K562 (cell line): ENCODE results near the gene RAG2. TPM values are rescaled to one million over a fixed set of nuclear protein-coding genes. Genes with fewer than 3 reads are reported as not detected.

Experiments
- ATAC-seq: fragments of 200-7000 bp; cut with Tn5 transposase; 3 replicates; pipeline ENCODE4 v1.9.1; 2020; ENCODE audit warnings: moderate library complexity
- BruUV-seq: library from RNA; stranded (reverse); fragments of 400-500 nt; replicated peaks from 2 replicates; lab custom pipeline; 2021; lab: Mats Ljungman, UMichigan
- CTCF ChIA-PET: fragments of 300-600 bp; formaldehyde crosslinking; extraction: SDS; loops from one replicate; lab custom pipeline; 2021; ENCODE audit warnings: low intra/inter-chr PET ratio; lab: Yijun Ruan, JAX
- POLR2A ChIA-PET: fragments of 300-600, 350-650 bp; sonication (Branson Sonifier 250); formaldehyde crosslinking; extraction: SDS; loops from one replicate; lab custom pipeline; 2021; ENCODE audit warnings: antibody characterized with exemption, inconsistent platforms; lab: Yijun Ruan, JAX
- DNase-seq, 4 experiments: peaks; one replicate each; pipeline versions ENCODE4 v3.0.0 to v3.0.0-alpha.2; 2011 to 2018; ENCODE audit warnings: low spot score in 3 of 4, mixed read lengths in 3 of 4; ENCODE audit errors: extremely low read depth in 1 of 4
- FAIRE-seq: peaks from 2 replicates; lab custom pipeline; 2011; peaks lifted over from hg19 to GRCh38; lab: Jason Lieb, UNC
- H2AFZ ChIP-seq: 2 replicates; pipeline ENCODE4 v1.6.0; 2011; ENCODE audit warnings: low read depth, low read length, control low read depth, inconsistent platforms
- H3K27ac ChIP-seq: fragments of 200-600 bp; 3 replicates; pipeline ENCODE4 v1.8.0; 2011; ENCODE audit warnings: low read depth, mild to moderate bottlenecking, control low read depth, inconsistent platforms, low read length, moderate library complexity, mixed read lengths; ENCODE audit errors: extremely low read depth
- H3K27me3 ChIP-seq, 2 experiments: fragments of 300-600 bp in 1 of 2; 2 replicates in 1 of 2; 3 replicates in 1 of 2; pipeline versions ENCODE4 v1.6.0 to v1.8.0; 2011; ENCODE audit warnings: inconsistent platforms in 2 of 2, low read length in 2 of 2, mild to moderate bottlenecking in 1 of 2, mixed read lengths in 1 of 2, moderate library complexity in 1 of 2; ENCODE audit not compliant: control insufficient read depth in 2 of 2, insufficient read depth in 2 of 2
- H3K36me3 ChIP-seq: fragments of 300-600 bp; 3 replicates; pipeline ENCODE4 v1.8.0; 2011; ENCODE audit warnings: mild to moderate bottlenecking, low read length, inconsistent platforms; ENCODE audit not compliant: control insufficient read depth, insufficient read depth
- H3K4me1 ChIP-seq, 2 experiments: fragments of 200-600 bp in 1 of 2; replicated peaks in 1 of 2; 2 replicates in 1 of 2; 3 replicates in 1 of 2; pipeline versions ENCODE4 v1.5.1 to v1.8.0; 2011; ENCODE audit warnings: inconsistent platforms in 2 of 2, low read length in 2 of 2, mild to moderate bottlenecking in 1 of 2, mixed read lengths in 1 of 2, moderate library complexity in 1 of 2; ENCODE audit not compliant: control insufficient read depth in 2 of 2, insufficient read depth in 2 of 2
- H3K4me2 ChIP-seq: 2 replicates; pipeline ENCODE4 v1.6.1; 2011; ENCODE audit warnings: low read length, control low read depth, inconsistent platforms, mixed read lengths; ENCODE audit not compliant: insufficient read depth
- H3K4me3 ChIP-seq: fragments of 200-600 bp; sonication (generic), shearing (Covaris generic); 2 replicates; pipeline ENCODE4 v1.5.1; 2016; ENCODE audit warnings: control low read depth, inconsistent platforms
- H3K79me2 ChIP-seq: fragments of 200-600 bp; 3 replicates; pipeline ENCODE4 v1.8.0; 2011; ENCODE audit warnings: low read length, inconsistent platforms; ENCODE audit not compliant: control insufficient read depth, insufficient read depth
- H3K9ac ChIP-seq, 2 experiments: 2 replicates each; pipeline versions ENCODE4 v1.6.0 to v1.6.1; 2011; ENCODE audit warnings: low read depth in 2 of 2, low read length in 2 of 2, control low read depth in 1 of 2, inconsistent platforms in 1 of 2, mild to moderate bottlenecking in 1 of 2, mixed read lengths in 1 of 2; ENCODE audit not compliant: insufficient read depth in 1 of 2
- H3K9me1 ChIP-seq: one replicate; pipeline ENCODE4 v1.6.0; 2011; ENCODE audit warnings: inconsistent platforms, mild to moderate bottlenecking, low read length, moderate library complexity; ENCODE audit not compliant: control insufficient read depth, insufficient read depth
- H3K9me3 ChIP-seq: replicated peaks from 2 replicates; pipeline ENCODE4 v1.5.1; 2011; ENCODE audit warnings: low read depth, low read length, inconsistent platforms; ENCODE audit not compliant: control insufficient read depth, insufficient read depth
- H4K20me1 ChIP-seq: replicated peaks from 2 replicates; pipeline ENCODE4 v1.6.1; 2011; ENCODE audit warnings: low read length, inconsistent platforms, mixed read lengths; ENCODE audit not compliant: control insufficient read depth, insufficient read depth
- BRD4 ChIP-seq: fragments of 200-600 bp; sonication (generic); IDR thresholded peaks from 2 replicates; pipeline ENCODE4 v1.6.1; 2017; ENCODE audit warnings: inconsistent platforms
- DNMT1 ChIP-seq: fragments of 450-650 bp; IDR thresholded peaks from 2 replicates; pipeline ENCODE4 v1.6.1; 2016; ENCODE audit warnings: antibody characterized with exemption, mild to moderate bottlenecking
- EGR1 ChIP-seq: fragments of 450-650 bp; conservative IDR thresholded peaks from 2 replicates; pipeline ENCODE4 v1.6.1; 2017; ENCODE audit warnings: mild to moderate bottlenecking
- ELF2 ChIP-seq: fragments of 250-450 bp; sonication (Bioruptor Pico); IDR thresholded peaks from 2 replicates; pipeline ENCODE4 v1.5.0; 2021; ENCODE audit warnings: mild to moderate bottlenecking
- PRMT5 ChIP-seq: sonication (generic); formaldehyde crosslinking; IDR thresholded peaks from 2 replicates; pipeline ENCODE4 v1.5.0; 2020; ENCODE audit warnings: missing genetic modification reagents
- SREBF2 ChIP-seq: sonication (generic); formaldehyde crosslinking; IDR thresholded peaks from 2 replicates; pipeline ENCODE4 v1.4.0; 2020; ENCODE audit warnings: mild to moderate bottlenecking, missing genetic modification reagents
- ZFP36 ChIP-seq: fragments of 150-350 bp; IDR thresholded peaks from 2 replicates; pipeline ENCODE4 v1.6.1; 2018; ENCODE audit warnings: low read length, low read depth; ENCODE audit not compliant: partially characterized antibody
- ZNF134 ChIP-seq: fragments of 250-450 bp; sonication (Bioruptor Pico); conservative IDR thresholded peaks from 2 replicates; pipeline ENCODE4 v1.4.0; 2020
- ZNF217 ChIP-seq: sonication (generic); formaldehyde crosslinking; IDR thresholded peaks from 2 replicates; pipeline ENCODE4 v1.8.0; 2022; ENCODE audit warnings: mild to moderate bottlenecking, missing genetic modification reagents
- ZNF583 ChIP-seq: fragments of 250-450 bp; sonication (Bioruptor Pico); IDR thresholded peaks from 2 replicates; pipeline ENCODE4 v1.4.0; 2020
- WGBS: fragments of 100-300 bp; shearing (Covaris generic); methylation state at CpG from one replicate; pipeline ENCODE4 v1.1.6; 2016; ENCODE audit warnings: low coverage, mixed read lengths; ENCODE audit not compliant: insufficient coverage; ENCODE audit errors: missing lambda C conversion rate; 5-methylcytosine and 5-hydroxymethylcytosine counted together
- in situ Hi-C: fragments of 300-500 bp; cut with MboI; formaldehyde crosslinking; loops from 4 replicates; pipeline ENCODE4 v1.15.0; 2018; ENCODE audit warnings: inconsistent platforms, mixed read lengths
- intact Hi-C: fragments of 100-400 bp; cut with micrococcal nuclease; formaldehyde crosslinking; loops from 2 replicates; pipeline ENCODE4 v1.14.2; 2022
- polyA plus RNA-seq, 8 experiments: library from polyadenylated mRNA; depleted of rRNA in 4 of 8; stranded (reverse) in 5 of 8; unstranded in 3 of 8; fragments of >200 nt; fragmentation: Nextera tagmentation in 2 of 8; fragmentation: Illumina TruSeq in 1 of 8; extraction: Ambion mirVana in 2 of 8; extraction: Trizol in 1 of 8; gene quantifications; 2 replicates each; pipeline versions ENCODE4 v1.2.1 to v1.2.3, GENCODE V29; 2011 to 2014; ENCODE audit warnings: inconsistent platforms in 1 of 8, missing spikeins in 1 of 8
- total RNA-seq, 7 experiments: library from RNA; depleted of rRNA in 6 of 7; stranded (reverse); fragments of >200 nt in 6 of 7; fragmentation: Illumina TruSeq in 2 of 7; extraction: Trizol in 2 of 7; gene quantifications; 2 replicates each; pipeline versions ENCODE4 v1.2.1 to v1.2.3, GENCODE V29; 2011 to 2021; ENCODE audit warnings: low replicate concordance in 1 of 7

RAG2 gene
- total and polyA plus RNA-seq, 9 of the 15 experiments (the other 6 are each of a cell fraction or from before 2014, with no cell fraction given): 0.06 to 2.7 (median 0.26) TPM; not detected in 3

- no peaks in the 10 kb centered on the region for H3K9me3 ChIP-seq
- H3K27me3 ChIP-seq: no peaks in the 10 kb centered on the region; a peak in 1 of 5 replicates
- H4K20me1 ChIP-seq: no peaks in the 10 kb centered on the region
- POLR2A ChIA-PET: interaction anchor here (0.6 kb wide), 1 partner anchor 941 kb away, joined by 3 read pairs; no protein-coding TSS in a partner anchor
- DNase-seq: no peak
- no peak overlapping the region for H3K4me2 ChIP-seq
- 0% methylated on average over 2 of the region's 2 CpGs for WGBS
- TF ChIP-seq ZFP36: peak; percentile 63
- TF ChIP-seq ZNF134 (CRISPR knock-in tag): no peak
- TF ChIP-seq ZNF217 (CRISPR knock-in tag): no peak
- TF ChIP-seq SREBF2 (CRISPR knock-in tag): no peak
- TF ChIP-seq ZNF583 (CRISPR knock-in tag): no peak
- TF ChIP-seq BRD4: no peak
- no peak for TF ChIP-seq PRMT5 (CRISPR knock-in tag)
- no peak for TF ChIP-seq ELF2
- CTCF ChIA-PET: no interaction called here
- no peak overlapping the region for H2AFZ ChIP-seq
- H3K4me1 ChIP-seq: no peaks in the 10 kb centered on the region
- H3K79me2 ChIP-seq: no peaks in the 10 kb centered on the region
- no peaks in the 10 kb centered on the region for H3K9me1 ChIP-seq
- no peak overlapping the region for H3K4me3 ChIP-seq
- FAIRE-seq: no peak
- ATAC-seq: no peak
- BruUV-seq: no TSS peak
- intact Hi-C loops: no loop called here
- H3K9ac ChIP-seq: no peak overlapping the region
- H3K36me3 ChIP-seq: no peaks in the 10 kb centered on the region; the same call in 2 of the 3 replicates
- H3K27ac ChIP-seq: no peak overlapping the region
- in situ Hi-C loops: no loop called here
Measured at GRCh38 chr11:36581536-36581935, 16.5 kb downstream of the RAG2 start.

GRCh38 chr11:36578458-36578857 lies 19.6 kb downstream of the RAG2 start:
- Histone ChIP-seq H2AFZ (no peak overlapping the region), H3K9me3 (no peaks in the 10 kb centered on the region), H3K4me1 (no peaks in the 10 kb centered on the region), H3K4me3 (no peak overlapping the region), H3K27ac (no peak overlapping the region), H3K36me3 (no peaks in the 10 kb centered on the region; the same call in 2 of the 3 replicates), H3K27me3 (peaks cover 0 to 3% of the 10 kb centered on the region in 2 experiments; a peak in 2 of 5 replicates), H3K79me2 (no peaks in the 10 kb centered on the region), H3K9ac (no peak overlapping the region), H3K9me1 (no peaks in the 10 kb centered on the region), H4K20me1 (no peaks in the 10 kb centered on the region), H3K4me2 (no peak overlapping the region)
- ATAC-seq (no peak), DNase-seq (no peak), FAIRE-seq (no peak)
- intact Hi-C loops (no loop called here), in situ Hi-C loops (no loop called here)
- WGBS: 0% methylated on average over 1 of the region's 1 CpG
- BruUV-seq: no TSS peak
- ChIA-PET CTCF (no interaction called here), POLR2A (no interaction called here)
- TF ChIP-seq DNMT1 (no peak), EGR1 (no peak)
